Measurements from ENCODE around the gene MYO9A.
A peak's percentile ranks its signal among the peaks of the same experiment; 100 is the strongest.
"Not testable (repeated sequence)": the region's sequence is repeated elsewhere in the genome, so short reads cannot be mapped to it uniquely, and the experiment has no call there.

The MYO9A gene

GRCh38 chr15:72139667-72140066 lies 21.7 kb upstream of the MYO9A start:
- no peak for DNase-seq

GRCh38 chr15:72136170-72137051 lies 18.5 kb upstream of the MYO9A start:
- no peak for DNase-seq

- DNase-seq: no peak
These were observed 17.8 kb upstream of the MYO9A start for GRCh38 chr15:72135719-72136118.

GRCh38 chr15:72133211-72133610 lies 15.3 kb upstream of the MYO9A start:
- DNase-seq: no peak

GRCh38 chr15:72131922-72132321 lies 14.0 kb upstream of the MYO9A start:
- DNase-seq: no peak

GRCh38 chr15:72130272-72130671 lies 12.3 kb upstream of the MYO9A start:
- DNase-seq: no peak

DNA sequence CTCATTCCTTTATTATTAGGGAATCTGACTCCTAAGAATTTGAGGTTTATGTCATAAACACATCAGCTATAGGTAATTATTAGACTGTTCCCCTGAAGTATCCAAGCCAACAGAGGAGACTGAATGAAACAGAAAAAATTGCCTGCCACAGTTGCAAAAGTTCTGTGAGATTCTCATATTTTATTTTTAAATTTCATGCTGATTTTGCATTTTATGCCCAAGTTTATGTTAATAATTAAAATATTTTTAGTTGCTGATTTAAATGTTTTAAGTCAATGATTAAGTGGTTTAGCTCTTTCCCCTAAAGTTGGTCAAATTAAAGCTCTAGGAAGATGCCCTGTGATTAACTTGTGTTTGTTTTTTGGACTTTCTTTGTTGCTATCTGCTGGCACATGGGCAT lies 10.4 kb upstream of the MYO9A start:
- DNase-seq: no peak

- no peak for DNase-seq
These were observed 9.9 kb upstream of the MYO9A start for GRCh38 chr15:72127724-72128322.

DNA sequence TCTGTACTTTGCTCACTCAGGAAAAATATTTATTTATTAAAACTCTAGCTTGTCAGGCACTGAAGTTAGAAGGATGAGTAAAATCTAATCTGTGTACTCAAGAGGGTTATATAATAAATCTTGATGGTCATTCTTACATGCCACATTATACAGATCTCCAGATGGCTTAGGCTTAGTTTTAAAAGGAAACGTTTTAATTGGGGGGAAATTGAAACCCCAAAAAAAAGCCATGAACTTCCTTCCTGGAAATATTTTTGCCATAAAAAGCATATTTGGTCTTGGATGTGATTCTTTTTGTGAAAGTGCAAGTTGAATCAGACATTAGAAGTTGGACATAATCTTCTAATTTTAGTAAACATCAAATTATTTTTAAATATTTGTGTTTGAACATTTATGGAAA lies 6.3 kb upstream of the MYO9A start:
- DNase-seq: no peak

DNA sequence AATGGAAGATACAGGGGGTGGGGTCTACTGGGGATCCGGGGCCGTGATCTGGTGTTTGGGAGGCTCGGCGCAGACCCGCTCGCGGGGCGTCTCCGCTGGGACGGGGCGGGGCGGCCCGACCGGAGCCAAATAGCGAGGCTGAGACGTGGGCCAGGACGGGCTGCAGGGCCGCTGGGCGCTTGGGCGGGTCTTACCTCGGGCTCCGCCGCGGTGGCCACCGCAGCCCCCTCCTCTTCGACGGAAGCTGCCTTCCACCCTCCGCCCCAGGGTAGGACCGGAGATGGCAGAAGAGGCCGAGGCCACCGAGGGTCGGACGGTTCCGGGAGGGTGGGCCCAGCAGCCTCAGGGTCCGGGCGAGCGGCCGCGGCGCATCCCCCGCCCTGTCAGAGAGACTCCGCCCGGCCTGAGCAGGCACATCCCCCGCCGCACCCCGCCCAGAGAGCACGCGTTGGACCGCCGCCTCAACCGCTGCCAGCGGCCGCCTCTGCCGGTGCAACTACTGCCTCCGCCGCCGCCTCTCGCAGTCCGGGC lies 399 bp downstream of the MYO9A start:
- peak; percentile 77 for DNase-seq

- peak; percentile 41 for DNase-seq
These were observed 1.0 kb downstream of the MYO9A start for GRCh38 chr15:72116731-72117485.

- peak; percentile 8 for DNase-seq
These were observed 4.5 kb downstream of the MYO9A start for GRCh38 chr15:72113347-72114031.

GRCh38 chr15:72112805-72113204 lies 5.1 kb downstream of the MYO9A start:
- DNase-seq: no peak

DNA sequence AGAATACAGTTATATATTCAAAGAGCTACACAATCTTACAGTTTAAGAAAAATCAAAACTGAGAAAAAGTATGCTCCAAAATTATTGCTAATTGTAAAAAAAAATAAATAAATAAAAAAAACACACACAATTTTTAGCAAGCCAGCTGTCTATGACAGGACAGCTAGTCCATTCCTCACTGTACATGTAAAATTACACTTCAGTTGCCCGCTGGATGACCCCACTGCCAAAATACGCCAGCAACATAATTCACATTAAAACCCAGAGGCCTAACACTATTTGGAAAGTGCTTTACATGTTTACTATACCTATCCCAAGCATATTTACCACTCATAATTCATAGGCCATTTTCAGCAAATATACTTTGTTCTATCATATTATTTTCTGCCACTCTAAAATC lies 5.8 kb downstream of the MYO9A start:
- no peak for DNase-seq

DNA sequence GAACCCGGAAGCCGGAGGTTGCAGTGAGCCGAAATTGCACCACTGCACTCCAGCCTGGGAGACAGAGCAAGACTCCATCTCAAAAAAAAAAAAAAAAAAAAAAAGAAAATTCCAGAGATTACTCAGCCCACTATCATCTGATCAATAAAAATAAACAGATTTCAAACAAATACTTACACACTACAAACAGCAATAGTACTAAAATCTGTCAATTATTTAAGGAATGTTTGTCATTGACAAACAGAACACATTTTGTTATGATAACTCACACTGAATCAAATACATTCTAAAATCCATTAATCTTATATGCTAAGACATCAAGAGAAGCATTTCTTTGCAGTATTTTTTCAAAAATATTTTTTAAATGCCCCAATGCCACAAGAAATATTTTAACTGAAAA lies 7.6 kb downstream of the MYO9A start:
- no peak for DNase-seq

GRCh38 chr15:72106068-72106467 lies 11.9 kb downstream of the MYO9A start:
- no peak for DNase-seq

- no peak for DNase-seq
These were observed 12.8 kb downstream of the MYO9A start for GRCh38 chr15:72105111-72105510.

DNA sequence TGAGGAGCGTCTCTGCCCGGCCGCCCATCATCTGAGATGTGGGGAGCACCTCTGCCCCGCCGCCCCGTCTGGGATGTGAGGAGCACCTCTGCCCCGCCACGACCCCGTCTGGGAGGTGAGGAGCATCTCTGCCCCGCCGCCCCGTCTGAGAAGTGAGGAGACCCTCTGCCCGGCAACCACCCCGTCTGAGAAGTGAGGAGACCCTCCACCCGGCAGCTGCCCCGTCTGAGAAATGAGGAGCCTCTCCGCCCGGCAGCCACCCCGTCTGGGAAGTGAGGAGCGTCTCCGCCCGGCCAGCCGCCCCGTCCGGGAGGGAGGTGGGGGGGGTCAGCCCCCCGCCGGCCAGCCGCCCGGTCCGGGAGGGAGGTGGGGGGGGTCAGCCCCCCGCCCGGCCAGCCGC lies 17.4 kb downstream of the MYO9A start:
- not testable (repeated sequence) for DNase-seq

GRCh38 chr15:72099155-72099554 lies 18.8 kb downstream of the MYO9A start:
- DNase-seq: peak; percentile 1

DNA sequence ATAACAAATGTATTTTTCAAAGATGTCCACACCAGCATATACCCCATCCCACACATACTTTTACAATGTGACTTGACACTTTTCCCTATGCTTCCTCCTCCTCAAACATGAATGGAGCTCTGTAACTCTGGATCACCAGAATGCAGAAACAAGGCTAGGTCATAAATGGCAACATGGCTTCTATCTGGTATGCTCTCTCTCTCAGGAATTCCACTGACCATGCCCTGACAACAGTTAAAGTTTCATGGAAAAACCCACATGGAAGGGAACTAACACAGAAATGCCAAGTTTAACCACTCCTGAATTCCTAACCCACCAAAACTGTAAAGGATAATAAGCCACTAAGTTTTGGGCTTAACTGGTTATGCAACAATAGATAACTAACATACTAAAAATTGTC lies 19.9 kb downstream of the MYO9A start:
- no peak for DNase-seq

DNA sequence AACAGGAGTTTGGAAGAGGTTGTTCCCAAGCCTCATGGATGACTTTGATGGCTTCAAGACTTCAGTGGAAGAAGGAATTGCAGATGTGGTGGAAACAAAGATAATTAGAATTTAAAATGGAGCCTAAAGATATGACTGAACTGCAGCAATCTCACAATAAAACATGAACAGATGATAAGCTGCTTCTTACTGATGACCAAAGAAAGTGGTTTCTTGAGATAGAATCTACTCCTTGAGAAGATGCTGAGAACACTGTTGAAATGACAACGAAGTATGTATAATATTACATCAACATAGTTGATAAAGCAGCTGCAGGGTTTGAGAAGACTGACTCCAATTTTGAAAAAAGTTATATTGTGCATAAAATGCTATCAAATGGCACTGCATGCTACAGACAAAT lies 21.2 kb downstream of the MYO9A start:
- no peak for DNase-seq

- DNase-seq: no peak
These were observed 25.3 kb downstream of the MYO9A start for GRCh38 chr15:72092691-72093090.

- no peak for DNase-seq
These were observed 25.9 kb downstream of the MYO9A start for GRCh38 chr15:72092006-72092405.

Data from DMS53 (cell line).